NT2/D1 (cell line): ENCODE measurements around the gene OR2G2.

Source experiments
- SUZ12 ChIP-seq: IDR thresholded peaks from 2 replicates; pipeline ENCODE4 v1.6.1; 2011; ENCODE audit not compliant: insufficient read length, insufficient read depth; ENCODE audit errors: extremely low read depth
- YY1 ChIP-seq: IDR thresholded peaks from 2 replicates; pipeline ENCODE4 v1.6.1; 2011; ENCODE audit not compliant: insufficient read length, insufficient read depth

- TF ChIP-seq SUZ12 (no peak), YY1 (no peak)
These were observed 26.5 kb downstream of the OR2G2 start for GRCh38 chr1:247614625-247615024.
